ENCODE measurements around the gene ELMO1.
A peak's percentile ranks its signal among the peaks of the same experiment; 100 is the strongest.

DNA sequence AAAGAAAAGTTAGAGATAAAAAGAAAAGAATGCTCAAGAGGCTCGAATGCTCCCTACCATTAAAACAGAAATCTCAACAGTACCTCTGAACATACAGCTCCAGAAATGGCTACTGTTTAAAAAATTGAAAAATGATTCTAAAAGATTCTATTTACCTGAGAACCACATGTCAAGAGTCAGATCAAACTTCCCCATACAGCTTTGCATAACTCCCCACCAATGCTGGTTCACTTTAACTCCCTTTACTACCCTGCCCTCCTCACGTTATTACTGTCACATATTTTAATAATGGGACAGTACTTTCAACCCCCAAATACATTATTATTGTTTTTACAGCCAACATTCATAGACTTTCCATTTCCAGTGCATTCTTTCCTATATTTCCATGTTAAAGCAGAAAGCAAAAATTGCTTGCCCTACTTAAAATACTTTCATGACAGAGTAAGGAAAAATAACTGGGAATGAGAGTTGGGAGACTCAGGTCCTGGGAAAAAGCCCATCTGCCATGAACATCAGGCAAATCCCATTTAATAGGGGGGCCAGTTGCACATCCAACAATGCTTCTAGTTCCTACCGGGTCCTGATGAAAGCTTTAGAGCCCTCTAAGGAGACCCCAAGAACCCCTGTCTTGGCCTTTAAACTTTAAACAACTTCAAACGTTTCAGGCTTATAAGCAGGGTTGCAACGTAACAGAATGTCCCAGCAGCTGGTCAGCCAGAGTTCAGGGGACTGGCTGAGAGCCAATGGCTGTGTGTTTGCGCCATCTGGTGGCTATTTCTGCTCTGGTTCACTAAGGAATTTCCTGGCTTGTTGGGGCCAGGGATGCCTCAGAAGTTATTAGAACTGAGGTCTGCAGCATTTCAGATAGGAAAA is 247.4 kb downstream of the ELMO1 start:
- TF ChIP-seq, protein P1, sequence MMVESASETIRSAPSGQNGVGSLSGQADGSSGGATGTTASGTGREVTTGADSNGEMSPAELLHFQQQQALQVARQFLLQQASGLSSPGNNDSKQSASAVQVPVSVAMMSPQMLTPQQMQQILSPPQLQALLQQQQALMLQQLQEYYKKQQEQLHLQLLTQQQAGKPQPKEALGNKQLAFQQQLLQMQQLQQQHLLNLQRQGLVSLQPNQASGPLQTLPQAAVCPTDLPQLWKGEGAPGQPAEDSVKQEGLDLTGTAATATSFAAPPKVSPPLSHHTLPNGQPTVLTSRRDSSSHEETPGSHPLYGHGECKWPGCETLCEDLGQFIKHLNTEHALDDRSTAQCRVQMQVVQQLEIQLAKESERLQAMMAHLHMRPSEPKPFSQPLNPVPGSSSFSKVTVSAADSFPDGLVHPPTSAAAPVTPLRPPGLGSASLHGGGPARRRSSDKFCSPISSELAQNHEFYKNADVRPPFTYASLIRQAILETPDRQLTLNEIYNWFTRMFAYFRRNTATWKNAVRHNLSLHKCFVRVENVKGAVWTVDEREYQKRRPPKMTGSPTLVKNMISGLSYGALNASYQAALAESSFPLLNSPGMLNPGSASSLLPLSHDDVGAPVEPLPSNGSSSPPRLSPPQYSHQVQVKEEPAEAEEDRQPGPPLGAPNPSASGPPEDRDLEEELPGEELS (CRISPR knock-in tag; IDR thresholded peaks at IDR 0.05): no peak
- TF ChIP-seq ZNF143 (CRISPR knock-in tag; IDR thresholded peaks at IDR 0.05) (no peak), IRF2 (CRISPR knock-in tag; IDR thresholded peaks at IDR 0.05) (no peak), MYC (CRISPR knock-in tag; IDR thresholded peaks at IDR 0.05; ENCODE audit: borderline replicate concordance) (no peak), ARNT (IDR thresholded peaks at IDR 0.05) (no peak), ZMYM2 (CRISPR knock-in tag; IDR thresholded peaks at IDR 0.05) (no peak), POLR2A (IDR thresholded peaks at IDR 0.05; ENCODE audit: insufficient read depth in 1 of 2, low read depth in 2 of 2, low read length in 2 of 2) (no peak), REST (IDR thresholded peaks at IDR 0.05; ENCODE audit: borderline replicate concordance in 1 of 2, low read depth in 1 of 2, low read length in 2 of 2) (no peak)
- TF ChIP-seq, protein P2, sequence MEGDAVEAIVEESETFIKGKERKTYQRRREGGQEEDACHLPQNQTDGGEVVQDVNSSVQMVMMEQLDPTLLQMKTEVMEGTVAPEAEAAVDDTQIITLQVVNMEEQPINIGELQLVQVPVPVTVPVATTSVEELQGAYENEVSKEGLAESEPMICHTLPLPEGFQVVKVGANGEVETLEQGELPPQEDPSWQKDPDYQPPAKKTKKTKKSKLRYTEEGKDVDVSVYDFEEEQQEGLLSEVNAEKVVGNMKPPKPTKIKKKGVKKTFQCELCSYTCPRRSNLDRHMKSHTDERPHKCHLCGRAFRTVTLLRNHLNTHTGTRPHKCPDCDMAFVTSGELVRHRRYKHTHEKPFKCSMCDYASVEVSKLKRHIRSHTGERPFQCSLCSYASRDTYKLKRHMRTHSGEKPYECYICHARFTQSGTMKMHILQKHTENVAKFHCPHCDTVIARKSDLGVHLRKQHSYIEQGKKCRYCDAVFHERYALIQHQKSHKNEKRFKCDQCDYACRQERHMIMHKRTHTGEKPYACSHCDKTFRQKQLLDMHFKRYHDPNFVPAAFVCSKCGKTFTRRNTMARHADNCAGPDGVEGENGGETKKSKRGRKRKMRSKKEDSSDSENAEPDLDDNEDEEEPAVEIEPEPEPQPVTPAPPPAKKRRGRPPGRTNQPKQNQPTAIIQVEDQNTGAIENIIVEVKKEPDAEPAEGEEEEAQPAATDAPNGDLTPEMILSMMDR (CRISPR knock-in tag; IDR thresholded peaks at IDR 0.05): peak; percentile 94

All from HepG2 (cell line).